GM12892 (cell line): ENCODE data around the gene MED12.

Experiments used
- DNase-seq: peaks from one replicate; pipeline ENCODE4 v3.0.0; 2011; ENCODE audit not compliant: insufficient read length
- FAIRE-seq: peaks from 2 replicates; lab custom pipeline; 2011; peaks lifted over from hg19 to GRCh38; lab: Jason Lieb, UNC
- POLR2A ChIP-seq: IDR thresholded peaks from 2 replicates; pipeline ENCODE4 v1.6.1; 2011; ENCODE audit warnings: low read depth, low read length, control low read depth
- POLR2AphosphoS5 ChIP-seq: IDR thresholded peaks from 2 replicates; pipeline ENCODE4 v1.6.1; 2011; ENCODE audit warnings: low read depth, low read length, control low read depth
- TAF1 ChIP-seq: IDR thresholded peaks from 2 replicates; pipeline ENCODE4 v1.6.1; 2011; ENCODE audit warnings: low read depth, mild to moderate bottlenecking, control low read depth, low read length, borderline replicate concordance

The MED12 gene

GRCh38 chrX:71147496-71148277 lies 29.3 kb downstream of the MED12 start:
- DNase-seq: no peak
- no peak for FAIRE-seq
- no peak for TF ChIP-seq POLR2A
- no peak for TF ChIP-seq POLR2AphosphoS5
- no peak for TF ChIP-seq TAF1

GRCh38 chrX:71148278-71148663 lies 29.9 kb downstream of the MED12 start:
- DNase-seq (no peak), FAIRE-seq (no peak)
- no peak for TF ChIP-seq TAF1
- no peak for TF ChIP-seq POLR2A
- no peak for TF ChIP-seq POLR2AphosphoS5

DNA sequence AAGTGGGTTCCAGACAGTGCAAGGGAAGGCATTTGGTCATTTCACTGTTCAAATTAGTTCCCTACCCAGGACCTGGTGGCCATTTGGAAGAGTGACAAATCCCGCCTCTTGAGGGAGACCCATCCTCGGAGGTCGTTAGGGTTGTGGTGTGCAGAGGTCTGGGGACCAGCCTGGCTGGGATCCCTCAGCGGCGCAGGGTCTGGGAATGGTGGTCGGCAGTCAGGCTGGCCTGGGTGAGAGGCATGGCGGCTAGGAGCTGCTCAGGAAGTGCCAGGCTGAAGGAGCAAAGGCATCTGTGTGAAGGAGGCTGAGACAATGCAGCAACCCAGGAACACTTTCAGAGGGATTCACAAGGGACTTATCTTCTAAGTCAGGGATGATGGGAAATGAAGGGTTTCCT lies 33.0 kb downstream of the MED12 start:
- TF ChIP-seq POLR2A (no peak), TAF1 (no peak), POLR2AphosphoS5 (no peak)
- no peak for FAIRE-seq
- no peak for DNase-seq

GRCh38 chrX:71154196-71154595 lies 35.8 kb downstream of the MED12 start:
- no peak for DNase-seq
- FAIRE-seq: no peak
- TF ChIP-seq TAF1 (no peak), POLR2A (no peak), POLR2AphosphoS5 (no peak)

- DNase-seq (no peak), FAIRE-seq (no peak)
- no peak for TF ChIP-seq TAF1
- TF ChIP-seq POLR2AphosphoS5: no peak
- no peak for TF ChIP-seq POLR2A
Measured at GRCh38 chrX:71154641-71155040, 36.2 kb downstream of the MED12 start.

DNA sequence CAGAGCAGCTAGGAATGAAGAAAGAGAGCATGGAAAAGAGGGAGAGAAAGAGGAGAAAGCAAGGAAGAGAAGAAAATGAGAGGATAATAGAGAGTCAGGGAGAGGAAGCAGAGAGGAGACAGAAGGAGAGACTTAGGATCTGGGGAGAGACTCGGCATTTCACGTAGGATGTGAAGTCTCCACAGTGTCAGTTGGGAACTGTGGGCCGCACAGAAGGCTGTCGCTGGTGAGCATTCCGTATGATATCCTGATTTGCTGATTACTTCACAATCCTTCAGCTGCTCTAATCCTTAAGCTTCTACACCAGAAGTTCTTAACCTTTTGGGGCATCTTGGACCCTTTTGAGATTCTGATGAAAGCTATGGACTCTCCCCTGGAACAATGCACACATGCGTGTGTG lies 40.2 kb downstream of the MED12 start:
- FAIRE-seq: no peak

DNA sequence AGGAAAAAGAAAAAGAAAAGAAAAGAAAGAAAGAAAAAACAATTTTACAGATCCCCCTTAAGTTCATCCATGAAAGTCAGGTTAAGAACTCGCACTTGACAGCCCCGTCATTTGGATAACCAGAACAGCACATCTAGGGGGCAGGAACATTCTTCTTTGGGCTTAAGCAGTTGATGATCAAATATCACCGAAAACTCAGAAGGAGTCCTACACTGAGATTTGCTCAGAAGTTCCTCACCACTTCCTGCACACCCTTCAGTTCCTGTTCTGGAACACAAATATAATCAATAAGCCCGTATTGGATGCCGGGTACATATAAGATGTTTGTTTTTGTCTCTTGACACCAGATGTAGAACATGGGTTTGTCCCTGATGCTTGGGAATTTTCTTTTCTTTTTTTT lies 40.9 kb downstream of the MED12 start:
- TF ChIP-seq TAF1 (no peak), POLR2A (no peak), POLR2AphosphoS5 (no peak)
- FAIRE-seq: no peak

More for the DNA sequence above, 40.2 kb downstream of the MED12 start:
- DNase-seq: no peak
- TF ChIP-seq POLR2A (no peak), POLR2AphosphoS5 (no peak), TAF1 (no peak)

DNA sequence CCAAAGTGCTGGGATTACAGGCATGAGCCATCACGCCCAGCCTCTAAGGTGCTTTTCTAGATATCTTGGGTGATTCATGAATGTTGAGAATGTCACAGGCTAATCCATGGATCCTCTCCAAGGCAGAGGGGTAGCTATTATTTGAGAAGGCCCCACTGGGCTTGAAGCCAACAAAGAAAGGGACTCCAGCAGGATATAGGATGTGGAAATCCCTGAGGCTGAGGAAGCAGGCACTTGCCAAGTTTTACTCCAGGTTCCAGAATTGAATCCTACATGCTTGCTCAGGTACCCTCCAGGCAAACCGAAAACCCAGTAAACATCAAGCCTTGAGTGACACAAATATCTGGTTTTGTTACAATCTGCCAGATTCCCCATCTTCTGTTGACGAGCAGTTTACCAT lies 42.1 kb downstream of the MED12 start:
- FAIRE-seq: no peak
- no peak for DNase-seq
- TF ChIP-seq TAF1 (no peak), POLR2A (no peak), POLR2AphosphoS5 (no peak)

More for the DNA sequence above, 40.9 kb downstream of the MED12 start:
- DNase-seq: no peak

- FAIRE-seq (no peak), DNase-seq (no peak)
- no peak for TF ChIP-seq POLR2AphosphoS5
- no peak for TF ChIP-seq POLR2A
- no peak for TF ChIP-seq TAF1
Measured at GRCh38 chrX:71162981-71163380, 44.6 kb downstream of the MED12 start.

- DNase-seq: no peak
- TF ChIP-seq POLR2A: no peak
- no peak for TF ChIP-seq TAF1
- TF ChIP-seq POLR2AphosphoS5: no peak
- no peak for FAIRE-seq
Measured at GRCh38 chrX:71164071-71164470, 45.7 kb downstream of the MED12 start.

DNA sequence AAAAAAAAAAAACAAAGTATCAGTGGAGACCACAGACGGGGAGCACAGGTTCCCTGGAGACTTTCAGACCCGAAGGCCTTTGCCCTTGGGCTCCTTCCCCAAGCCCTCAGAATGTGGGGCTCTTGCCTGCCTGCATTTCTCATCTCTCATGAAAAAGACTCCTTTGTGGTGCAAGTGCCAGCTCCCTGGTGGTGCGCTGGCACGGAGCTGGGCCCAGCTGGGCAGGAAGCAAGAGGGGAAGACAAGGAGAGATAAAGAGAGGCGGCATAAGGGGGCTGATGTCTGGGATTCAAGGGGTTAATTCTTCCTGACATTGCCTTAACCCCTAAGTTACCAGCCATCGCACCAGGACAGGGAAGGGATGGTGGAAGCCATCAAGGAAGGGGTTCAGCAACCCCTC lies 48.1 kb downstream of the MED12 start:
- TF ChIP-seq POLR2AphosphoS5 (no peak), POLR2A (no peak), TAF1 (no peak)
- FAIRE-seq (no peak), DNase-seq (no peak)
